Large intestine (tissue), 3 donors: ENCODE measurements around the gene IFT52. TPM values are rescaled to one million over a fixed set of nuclear protein-coding genes. Genes with fewer than 3 reads are reported as not detected.

ENCODE experiments used
- DNase-seq, 2 donors: peaks; one replicate each; pipeline versions ENCODE4 v3.0.0 to v3.0.0-alpha.2; 2013
- H3K27ac ChIP-seq: one replicate; pipeline ENCODE4 v1.5.1; 2013; ENCODE audit warnings: low read length
- H3K27me3 ChIP-seq: 2 replicates; pipeline ENCODE4 v1.6.1; 2013; ENCODE audit warnings: low read length; ENCODE audit not compliant: control insufficient read depth, insufficient read depth
- H3K36me3 ChIP-seq: 2 replicates; pipeline ENCODE4 v1.6.1; 2013; ENCODE audit warnings: low read length; ENCODE audit not compliant: control insufficient read depth, insufficient read depth
- H3K4me1 ChIP-seq: one replicate; pipeline ENCODE4 v1.6.1; 2013; ENCODE audit warnings: low read length; ENCODE audit not compliant: control insufficient read depth, insufficient read depth
- H3K4me3 ChIP-seq: one replicate; pipeline ENCODE4 v1.5.1; 2013; ENCODE audit warnings: low read length
- H3K9me3 ChIP-seq: one replicate; pipeline ENCODE4 v1.6.1; 2013; ENCODE audit warnings: mild to moderate bottlenecking, low read depth, low read length, moderate library complexity; ENCODE audit not compliant: control insufficient read depth
- WGBS: methylation state at CpG from one replicate; pipeline ENCODE4 v1.1.5; 2013; ENCODE audit warnings: low lambda C conversion rate; ENCODE audit not compliant: insufficient coverage; 5-methylcytosine and 5-hydroxymethylcytosine counted together
- polyA plus RNA-seq: library from polyadenylated mRNA; unstranded; fragments of 120-200 nt; gene quantifications from one replicate; pipeline ENCODE4 v1.2.1, GENCODE V29; 2013

Gene IFT52
- polyA plus RNA-seq, 1 donor = 52.9 TPM

DNA sequence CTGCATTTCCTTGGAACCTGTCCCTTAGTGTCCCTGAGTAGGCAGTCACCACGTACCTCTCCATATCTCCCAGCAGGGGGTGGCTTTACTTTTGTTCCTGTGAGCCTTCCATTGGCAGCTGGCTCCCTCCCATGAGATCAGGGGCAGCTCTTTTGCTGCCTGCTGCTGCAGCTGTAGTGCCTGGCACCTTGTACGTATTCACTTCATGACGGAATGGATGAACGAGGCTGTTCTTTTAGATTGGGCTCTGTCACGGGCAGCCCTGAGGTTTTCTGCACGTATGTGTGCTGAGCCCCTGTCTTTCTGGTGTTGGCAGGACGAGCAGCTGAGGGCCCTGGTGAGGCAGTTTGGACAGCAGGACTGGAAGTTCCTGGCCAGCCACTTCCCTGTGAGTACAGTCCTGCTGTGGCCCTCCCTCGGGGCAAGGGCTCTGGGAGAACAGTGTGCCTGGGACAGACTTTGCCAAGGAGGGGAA is 90.8 kb downstream of the IFT52 start:
- Histone ChIP-seq H3K27ac (no peak overlapping the region), H3K27me3 (no peaks in the 10 kb centered on the region), H3K9me3 (no peaks in the 10 kb centered on the region), H3K4me1 (no peaks in the 10 kb centered on the region), H3K36me3 (no peaks in the 10 kb centered on the region), H3K4me3 (no peak overlapping the region)
- WGBS = no CpG with 5 or more reads among the region's 8 CpGs
- DNase-seq = no peak

DNA sequence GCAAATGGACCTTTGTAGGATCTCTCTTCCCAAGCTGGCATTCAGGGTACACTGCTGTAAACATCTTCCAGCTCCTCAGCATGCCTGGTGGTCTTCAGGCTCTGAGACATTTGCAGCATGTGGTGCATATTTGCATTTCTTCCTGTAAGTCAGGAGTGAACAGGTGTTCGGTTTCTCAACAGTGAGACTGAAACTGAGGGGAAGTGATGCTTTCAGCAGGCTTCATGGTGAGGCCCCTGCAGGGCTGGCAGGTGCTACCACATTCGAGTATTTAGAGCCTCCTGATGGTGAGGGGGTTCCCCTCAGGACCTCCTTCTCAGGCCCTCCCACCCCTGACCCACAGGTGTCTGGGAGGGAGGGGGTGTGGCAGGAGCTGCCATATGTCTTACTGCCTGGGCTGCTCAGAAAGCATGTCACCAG is 91.3 kb downstream of the IFT52 start:
- H3K4me3 ChIP-seq = no peak overlapping the region
- no peak for DNase-seq
- H3K36me3 ChIP-seq = no peaks in the 10 kb centered on the region
- no peaks in the 10 kb centered on the region for H3K4me1 ChIP-seq
- WGBS = no CpG with 5 or more reads among the region's 2 CpGs
- H3K27me3 ChIP-seq = no peaks in the 10 kb centered on the region
- no peaks in the 10 kb centered on the region for H3K9me3 ChIP-seq
- H3K27ac ChIP-seq = no peak overlapping the region

DNA sequence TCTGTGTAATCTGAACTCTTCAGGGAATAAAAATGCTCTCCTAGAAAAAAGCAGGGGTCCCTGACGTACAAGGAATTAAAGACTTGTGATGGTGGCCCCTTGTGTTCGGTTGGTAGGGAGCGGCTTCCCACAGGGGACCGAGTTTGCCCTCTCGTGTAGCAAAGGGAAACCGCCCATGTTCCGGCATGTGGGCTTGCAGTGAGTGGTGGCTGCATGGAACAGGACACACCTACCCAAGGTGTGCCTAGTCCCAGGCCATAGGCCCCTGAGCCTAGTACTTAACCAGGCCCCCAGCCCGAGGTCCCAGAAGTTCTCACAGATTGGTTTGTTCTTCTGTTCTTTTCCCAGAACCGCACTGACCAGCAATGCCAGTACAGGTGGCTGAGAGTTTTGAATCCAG is 91.7 kb downstream of the IFT52 start:
- no peak for DNase-seq
- Histone ChIP-seq H3K4me3 (no peak overlapping the region), H3K4me1 (no peaks in the 10 kb centered on the region), H3K36me3 (no peaks in the 10 kb centered on the region), H3K27ac (no peak overlapping the region), H3K27me3 (no peaks in the 10 kb centered on the region), H3K9me3 (no peaks in the 10 kb centered on the region)
- no CpG with 5 or more reads among the region's 9 CpGs for WGBS

DNA sequence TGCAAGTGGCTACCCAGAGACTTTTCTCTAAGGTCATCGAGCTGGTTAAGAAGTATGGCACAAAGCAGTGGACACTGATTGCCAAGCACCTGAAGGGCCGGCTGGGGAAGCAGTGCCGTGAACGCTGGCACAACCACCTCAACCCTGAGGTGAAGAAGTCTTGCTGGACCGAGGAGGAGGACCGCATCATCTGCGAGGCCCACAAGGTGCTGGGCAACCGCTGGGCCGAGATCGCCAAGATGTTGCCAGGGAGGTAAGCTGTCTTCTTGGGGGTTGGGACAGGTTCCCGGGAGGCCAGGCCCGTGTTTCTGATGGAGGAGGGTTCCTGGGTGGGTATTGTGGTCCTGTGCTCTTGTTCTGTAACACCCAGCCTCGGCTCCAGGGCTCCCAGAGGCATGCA is 96.1 kb downstream of the IFT52 start:
- Histone ChIP-seq H3K27me3 (no peaks in the 10 kb centered on the region), H3K9me3 (no peaks in the 10 kb centered on the region), H3K36me3 (no peaks in the 10 kb centered on the region), H3K4me3 (no peak overlapping the region), H3K27ac (no peak overlapping the region), H3K4me1 (no peaks in the 10 kb centered on the region)
- no CpG with 5 or more reads among the region's 13 CpGs for WGBS
- no peak for DNase-seq

DNA sequence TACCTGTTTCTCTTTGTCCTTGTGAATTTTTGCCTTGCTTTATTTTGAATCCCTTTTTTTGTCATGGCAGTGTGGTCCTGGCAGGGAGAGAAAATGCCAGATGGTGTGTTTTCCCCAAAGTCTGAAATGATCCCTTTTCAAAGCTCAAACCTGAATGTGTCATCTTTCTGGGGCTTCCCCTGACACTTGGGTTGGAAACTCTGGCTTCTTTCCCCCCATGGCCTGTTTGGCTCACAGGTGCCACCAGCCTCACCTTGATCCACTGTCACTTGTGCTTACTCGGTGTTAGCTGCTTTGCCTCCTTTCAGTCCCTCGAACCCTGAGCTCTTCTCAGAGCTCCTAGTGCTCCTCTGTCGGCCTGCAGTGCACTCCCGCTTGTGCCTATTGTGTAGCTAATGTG is 98.4 kb downstream of the IFT52 start:
- no peak for DNase-seq
- Histone ChIP-seq H3K27ac (no peak overlapping the region), H3K4me3 (no peak overlapping the region), H3K9me3 (no peaks in the 10 kb centered on the region), H3K4me1 (no peaks in the 10 kb centered on the region), H3K36me3 (no peaks in the 10 kb centered on the region), H3K27me3 (no peaks in the 10 kb centered on the region)
- no CpG with 5 or more reads among the region's 4 CpGs for WGBS

DNA sequence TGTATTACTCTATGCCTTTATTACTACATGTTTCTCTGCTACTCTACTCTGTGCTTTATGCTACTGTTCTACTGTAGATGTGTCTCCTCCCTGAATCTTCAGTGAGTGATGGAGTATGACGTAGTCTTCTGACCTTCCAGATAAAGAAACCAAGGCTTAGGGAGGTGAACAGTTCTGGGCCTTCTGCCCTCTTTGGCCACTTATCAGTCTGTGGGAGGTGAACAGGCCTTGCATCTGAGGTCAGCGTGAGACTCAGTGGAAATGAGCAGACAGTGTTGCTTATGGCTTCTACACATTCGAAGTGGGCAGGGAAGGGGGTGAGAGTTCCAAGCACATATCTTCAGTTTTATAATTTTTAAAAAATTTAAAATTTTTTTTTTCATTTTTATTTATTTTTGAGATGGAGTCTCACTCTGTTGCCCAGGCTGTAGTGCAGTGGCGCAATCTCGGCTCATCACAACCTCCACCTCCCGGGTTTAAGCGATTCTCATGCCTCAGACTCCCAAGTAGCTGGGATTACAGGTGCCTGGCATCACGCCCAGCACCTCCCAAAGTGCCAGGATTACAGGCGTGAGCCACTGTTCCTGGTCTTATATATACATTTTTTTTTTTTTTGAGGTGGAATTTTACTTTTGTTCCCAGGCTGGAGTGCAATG is 100.3 kb downstream of the IFT52 start:
- no peak overlapping the region for H3K27ac ChIP-seq
- H3K27me3 ChIP-seq = no peaks in the 10 kb centered on the region
- no peaks in the 10 kb centered on the region for H3K36me3 ChIP-seq
- H3K4me1 ChIP-seq = no peaks in the 10 kb centered on the region
- no peak for DNase-seq
- H3K4me3 ChIP-seq = no peak overlapping the region
- 85% methylated on average over 4 of the region's 9 CpGs for WGBS
- no peaks in the 10 kb centered on the region for H3K9me3 ChIP-seq

DNA sequence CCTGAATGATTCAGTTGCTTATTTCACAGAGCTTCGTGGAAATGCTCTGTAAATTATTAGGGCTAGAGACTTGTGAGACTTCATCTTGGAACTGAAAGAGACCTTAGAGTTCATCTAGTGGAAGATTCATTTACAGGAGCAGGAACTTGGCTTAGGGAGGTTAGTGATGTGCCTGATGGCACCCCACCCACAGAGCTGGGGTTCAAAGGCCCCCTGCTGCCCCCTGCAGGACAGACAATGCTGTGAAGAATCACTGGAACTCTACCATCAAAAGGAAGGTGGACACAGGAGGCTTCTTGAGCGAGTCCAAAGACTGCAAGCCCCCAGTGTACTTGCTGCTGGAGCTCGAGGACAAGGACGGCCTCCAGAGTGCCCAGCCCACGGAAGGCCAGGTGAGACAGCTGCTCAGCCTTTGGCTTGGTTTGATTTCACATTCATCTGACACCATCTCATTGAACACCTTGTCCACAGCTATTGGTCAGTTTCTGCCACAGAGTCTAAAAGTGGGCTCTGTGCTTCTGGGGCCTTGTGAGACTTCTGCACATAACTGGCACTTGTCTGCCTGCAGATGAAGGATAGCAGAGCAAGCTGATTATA is 101.3 kb downstream of the IFT52 start:
- H3K4me1 ChIP-seq = no peaks in the 10 kb centered on the region
- DNase-seq = peak; percentile 41 to 46
- H3K27me3 ChIP-seq = no peaks in the 10 kb centered on the region
- no peaks in the 10 kb centered on the region for H3K36me3 ChIP-seq
- no CpG with 5 or more reads among the region's 5 CpGs for WGBS
- no peak overlapping the region for H3K4me3 ChIP-seq
- no peaks in the 10 kb centered on the region for H3K9me3 ChIP-seq
- no peak overlapping the region for H3K27ac ChIP-seq

DNA sequence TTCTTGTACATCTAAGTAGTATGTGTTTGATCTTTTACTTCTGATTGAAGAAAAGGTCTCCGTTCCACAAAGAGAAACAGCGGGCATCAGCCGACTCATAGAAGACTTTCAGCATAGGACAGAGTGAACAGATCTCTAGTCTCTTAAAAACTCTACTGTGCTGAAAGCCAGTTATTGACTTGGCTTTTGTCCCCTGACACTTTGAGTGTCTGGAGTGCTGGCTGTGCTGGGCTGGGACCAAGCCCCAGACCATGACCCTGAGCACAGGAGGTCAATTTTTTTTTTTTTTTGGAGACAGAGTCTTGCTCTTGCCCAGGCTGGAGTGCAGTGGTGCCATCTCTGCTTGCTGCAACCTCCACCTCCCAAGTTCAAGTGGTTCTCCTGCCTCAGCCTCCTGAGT is 104.0 kb downstream of the IFT52 start:
- no peak overlapping the region for H3K27ac ChIP-seq
- no peaks in the 10 kb centered on the region for H3K27me3 ChIP-seq
- no peak overlapping the region for H3K4me3 ChIP-seq
- H3K36me3 ChIP-seq = no peaks in the 10 kb centered on the region
- no peaks in the 10 kb centered on the region for H3K4me1 ChIP-seq
- H3K9me3 ChIP-seq = no peaks in the 10 kb centered on the region
- no CpG with 5 or more reads among the region's 3 CpGs for WGBS
- no peak for DNase-seq

DNA sequence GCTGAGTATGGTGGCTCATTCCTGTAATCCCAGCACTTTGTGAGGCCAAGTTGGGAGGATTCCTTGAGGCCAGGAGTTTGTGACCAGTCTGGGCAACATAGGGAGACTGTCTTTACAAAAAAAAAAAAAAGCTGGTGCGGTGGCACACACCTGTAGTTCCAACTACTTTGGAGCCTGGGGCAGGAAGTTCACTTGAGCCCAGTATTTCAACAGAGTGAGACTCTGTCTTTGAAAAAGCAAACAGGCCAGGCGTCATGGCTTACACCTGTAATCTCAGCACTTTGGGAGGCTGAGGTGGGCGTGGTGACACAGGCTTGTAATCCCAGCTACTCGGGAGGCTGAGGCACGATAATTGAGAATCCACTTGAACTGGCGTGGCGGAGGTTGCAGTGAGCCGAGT is 104.8 kb downstream of the IFT52 start:
- no peak for DNase-seq
- Histone ChIP-seq H3K9me3 (no peaks in the 10 kb centered on the region), H3K27ac (no peak overlapping the region), H3K27me3 (no peaks in the 10 kb centered on the region), H3K36me3 (peaks cover 3% of the 10 kb centered on the region), H3K4me3 (no peak overlapping the region), H3K4me1 (no peaks in the 10 kb centered on the region)
- WGBS = no CpG with 5 or more reads among the region's 8 CpGs
